Mucosa of descending colon (tissue), 3 donors: Measurements from ENCODE around the gene ALDH1L2. TPM values are rescaled to one million over a fixed set of nuclear protein-coding genes. Genes with fewer than 3 reads are reported as not detected.
A peak's percentile ranks its signal among the peaks of the same experiment; 100 is the strongest.

Experiments
- ATAC-seq: fragments of 200-7000 bp; cut with Tn5 transposase; one replicate; pipeline ENCODE4 v1.9.1; 2020; ENCODE audit warnings: mild to moderate bottlenecking, moderate library complexity
- DNase-seq, 3 donors: peaks; one replicate each; pipeline ENCODE4 v3.0.0-alpha.2; 2020
- H3K36me3 ChIP-seq: fragments of 200-600 bp; one replicate; pipeline ENCODE4 v1.8.0; 2021; ENCODE audit warnings: low read depth, mild to moderate bottlenecking
- H3K4me1 ChIP-seq: fragments of 200-600 bp; one replicate; pipeline ENCODE4 v1.8.0; 2021; ENCODE audit warnings: low read depth, mild to moderate bottlenecking
- H3K4me3 ChIP-seq: fragments of 200-600 bp; one replicate; pipeline ENCODE4 v1.8.0; 2021; ENCODE audit warnings: mild to moderate bottlenecking
- H3K9me3 ChIP-seq: fragments of 200-600 bp; one replicate; pipeline ENCODE4 v1.8.0; 2021; ENCODE audit warnings: mild to moderate bottlenecking
- intact Hi-C, 2 donors: fragments of 100-400 bp; cut with DNase I in 1 of 2; cut with micrococcal nuclease in 1 of 2; formaldehyde crosslinking; loops; one replicate each; pipeline versions ENCODE4 v1.11.0 to v1.11.1; 2022; cut with DNase I, micrococcal nuclease
- total RNA-seq, 3 donors: library from RNA; stranded (reverse); fragmentation: NEBNext Ultra II Directional in 2 of 3; extraction: Animal tissue kit (Norgen Biotek cat#: 25700) in 2 of 3; gene quantifications; one replicate each; pipeline versions ENCODE4 v1.2.1 to v1.2.4, GENCODE V29; 2021 to 2023
- TF ChIP-seq, protein P1 (sequence below): fragments of 200-600 bp; IDR thresholded peaks from one replicate; pipeline ENCODE4 v1.8.0; 2022; ENCODE audit warnings: antibody characterized with exemption, mild to moderate bottlenecking
- donor health status: DM: no; HTN: no; CAD: no; lungs with moderate emphysema.
- donor health status: DM: no; HTN: no; CAD: no.
- donor health status: DM: no; HTN: yes; CAD: no.

ALDH1L2 gene
- total RNA-seq, 3 donors from 2014 or later = 1.4 to 5.0 (median 4.3) TPM

DNA sequence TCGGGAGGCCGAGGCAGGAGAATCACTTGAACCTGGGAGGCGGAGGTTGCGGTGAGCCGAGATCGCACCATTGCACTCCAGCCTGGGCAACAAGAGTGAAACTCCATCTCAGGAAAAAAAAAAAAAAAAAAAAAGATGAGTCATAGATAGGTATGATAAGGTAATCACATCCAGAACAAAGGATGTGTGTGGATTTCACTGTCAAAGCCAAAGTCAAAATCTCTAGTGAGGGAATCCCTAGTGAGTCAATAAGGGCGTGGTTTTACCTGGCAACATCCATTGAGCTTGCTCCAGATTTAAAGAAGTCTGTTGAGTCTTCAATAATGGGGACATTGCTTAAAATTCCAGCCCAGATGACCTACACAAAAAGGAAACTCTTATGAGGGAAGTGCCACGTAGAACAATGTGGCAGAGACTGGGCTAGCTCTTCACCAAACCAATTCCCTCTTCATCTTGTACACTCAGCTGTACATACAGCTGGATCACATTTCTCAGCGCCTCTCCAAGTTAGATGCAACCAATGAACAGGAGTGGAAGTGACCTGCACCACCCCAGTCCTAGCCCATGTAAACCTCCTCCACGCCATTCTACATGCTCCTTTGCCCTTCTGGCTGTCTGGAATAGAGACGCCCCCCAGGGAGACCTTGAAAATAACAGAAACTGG, 23.4 kb downstream of the ALDH1L2 start:
- TF ChIP-seq, protein P1, sequence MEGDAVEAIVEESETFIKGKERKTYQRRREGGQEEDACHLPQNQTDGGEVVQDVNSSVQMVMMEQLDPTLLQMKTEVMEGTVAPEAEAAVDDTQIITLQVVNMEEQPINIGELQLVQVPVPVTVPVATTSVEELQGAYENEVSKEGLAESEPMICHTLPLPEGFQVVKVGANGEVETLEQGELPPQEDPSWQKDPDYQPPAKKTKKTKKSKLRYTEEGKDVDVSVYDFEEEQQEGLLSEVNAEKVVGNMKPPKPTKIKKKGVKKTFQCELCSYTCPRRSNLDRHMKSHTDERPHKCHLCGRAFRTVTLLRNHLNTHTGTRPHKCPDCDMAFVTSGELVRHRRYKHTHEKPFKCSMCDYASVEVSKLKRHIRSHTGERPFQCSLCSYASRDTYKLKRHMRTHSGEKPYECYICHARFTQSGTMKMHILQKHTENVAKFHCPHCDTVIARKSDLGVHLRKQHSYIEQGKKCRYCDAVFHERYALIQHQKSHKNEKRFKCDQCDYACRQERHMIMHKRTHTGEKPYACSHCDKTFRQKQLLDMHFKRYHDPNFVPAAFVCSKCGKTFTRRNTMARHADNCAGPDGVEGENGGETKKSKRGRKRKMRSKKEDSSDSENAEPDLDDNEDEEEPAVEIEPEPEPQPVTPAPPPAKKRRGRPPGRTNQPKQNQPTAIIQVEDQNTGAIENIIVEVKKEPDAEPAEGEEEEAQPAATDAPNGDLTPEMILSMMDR = no peak
- Histone ChIP-seq H3K4me3 (no peak overlapping the region), H3K9me3 (peaks cover 8% of the 10 kb centered on the region), H3K4me1 (no peaks in the 10 kb centered on the region), H3K36me3 (no peaks in the 10 kb centered on the region)
- DNase-seq (no peak), ATAC-seq (no peak)
- intact Hi-C loops = no loop called here

DNA sequence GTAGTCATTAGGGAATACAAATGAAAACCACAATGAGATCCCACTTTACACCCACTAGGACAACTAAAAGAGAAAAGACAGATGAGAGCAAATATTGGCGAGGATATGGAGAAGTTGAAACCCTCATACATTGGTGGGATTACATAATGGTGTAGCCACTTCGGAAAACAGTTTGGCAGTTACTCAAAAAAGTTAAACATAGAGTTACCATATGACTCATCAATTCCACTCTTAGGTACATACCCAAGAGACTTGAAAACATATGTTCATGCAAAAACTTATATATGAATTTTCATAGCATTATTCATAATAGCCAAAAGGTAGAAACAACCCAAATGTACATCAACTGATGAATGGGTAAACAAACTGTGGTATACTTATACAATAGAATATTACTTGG, 27.1 kb downstream of the ALDH1L2 start:
- TF ChIP-seq, protein P1 = no peak
- Histone ChIP-seq H3K4me1 (no peaks in the 10 kb centered on the region), H3K4me3 (no peak overlapping the region), H3K36me3 (no peaks in the 10 kb centered on the region), H3K9me3 (peaks cover 10% of the 10 kb centered on the region)
- intact Hi-C loops = no loop called here
- no peak for ATAC-seq
- no peak for DNase-seq

DNA sequence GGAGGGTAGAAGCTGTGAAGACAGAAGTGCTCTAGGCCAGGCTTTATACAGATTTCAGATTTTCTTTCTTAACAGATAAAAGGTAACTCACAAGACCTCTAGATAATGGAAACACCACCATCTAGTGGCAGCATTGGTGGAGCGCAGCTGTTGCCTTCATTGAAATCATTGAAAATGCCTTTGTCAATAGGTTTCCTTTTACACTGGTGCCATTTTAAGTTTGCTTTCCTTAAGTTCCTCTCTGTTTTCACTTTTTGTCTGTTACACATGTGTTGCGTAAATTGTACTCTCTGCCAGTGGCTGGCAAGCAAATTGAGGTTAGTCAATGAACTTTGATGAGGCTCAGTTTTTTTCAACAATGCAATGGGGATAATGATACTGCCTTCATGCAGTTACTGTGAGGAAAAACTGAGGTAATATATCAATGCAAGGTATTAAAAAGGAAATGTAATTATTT, 31.1 kb downstream of the ALDH1L2 start:
- H3K4me1 ChIP-seq = no peaks in the 10 kb centered on the region
- ATAC-seq (peak; percentile 84), DNase-seq (peak in 2 of 3 donors; percentile 72 to 92)
- no peak overlapping the region for H3K4me3 ChIP-seq
- intact Hi-C loops = loop anchor here in 1 of 2 donors (2.0 kb wide), 1 partner anchor 670 kb away; no protein-coding TSS in a partner anchor
- peaks cover 10% of the 10 kb centered on the region for H3K9me3 ChIP-seq
- TF ChIP-seq, protein P1 = peak; percentile 81
- H3K36me3 ChIP-seq = no peaks in the 10 kb centered on the region

DNA sequence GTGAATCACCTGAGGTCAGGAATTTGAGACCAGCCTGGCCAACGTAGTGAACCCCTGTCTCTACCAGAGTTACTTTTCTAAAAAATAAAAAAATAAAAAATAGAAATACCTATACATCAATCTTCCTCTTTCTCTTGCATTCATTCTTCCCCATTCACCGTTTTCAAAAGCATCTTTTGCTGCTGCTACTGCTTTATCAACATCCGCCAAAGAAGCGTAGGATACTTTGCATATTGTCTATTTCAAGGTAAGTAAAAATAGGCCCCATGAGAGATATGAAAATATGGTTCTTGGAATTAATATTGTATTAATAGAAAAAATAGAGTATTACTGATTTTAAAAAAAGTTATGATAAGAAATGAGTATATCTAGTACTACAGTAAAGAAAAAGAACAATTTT, 32.3 kb downstream of the ALDH1L2 start:
- no peak for ATAC-seq
- Histone ChIP-seq H3K4me1 (no peaks in the 10 kb centered on the region), H3K4me3 (no peak overlapping the region), H3K9me3 (peaks cover 10% of the 10 kb centered on the region), H3K36me3 (no peaks in the 10 kb centered on the region)
- intact Hi-C loops = loop anchor here in 1 of 2 donors (2.0 kb wide), 1 partner anchor 669 kb away; no protein-coding TSS in a partner anchor
- TF ChIP-seq, protein P1 = no peak
- no peak for DNase-seq

DNA sequence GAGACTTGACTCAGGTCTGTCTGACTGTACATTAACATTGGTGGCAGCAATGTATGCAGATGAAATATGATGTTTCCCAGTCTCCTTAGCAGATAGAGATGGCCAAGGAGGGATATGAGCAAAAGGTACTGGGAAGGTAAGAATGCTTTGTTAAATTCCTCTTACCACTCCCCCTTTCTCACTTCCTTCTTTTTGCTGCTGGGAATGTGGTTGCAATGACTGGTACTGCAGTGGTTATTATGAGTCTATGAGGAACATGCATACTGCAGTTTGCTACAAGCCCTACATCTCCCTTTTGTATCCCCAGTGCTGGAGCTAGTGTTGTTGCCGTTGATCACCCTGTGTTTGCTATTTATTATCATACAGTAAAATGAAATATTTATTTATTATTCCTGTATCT, 35.9 kb downstream of the ALDH1L2 start:
- DNase-seq (no peak), ATAC-seq (no peak)
- TF ChIP-seq, protein P1 = no peak

More for the DNA sequence above, 35.9 kb downstream of the ALDH1L2 start:
- Histone ChIP-seq H3K9me3 (no peaks in the 10 kb centered on the region), H3K4me3 (no peak overlapping the region), H3K4me1 (no peaks in the 10 kb centered on the region), H3K36me3 (no peaks in the 10 kb centered on the region)
- intact Hi-C loops = loop anchor here in 1 of 2 donors (10.0 kb wide), 1 partner anchor 164 kb away; no protein-coding TSS in a partner anchor
